OCI-LY3 (cell line): ENCODE data around the gene C16orf90.

Source experiments
- CTCF ChIP-seq: fragments of 200-600, 300-600 bp; sonication (generic); IDR thresholded peaks from 2 replicates; pipeline ENCODE4 v1.5.1; 2014; ENCODE audit warnings: antibody characterized with exemption, low read length, low read depth
- EZH2phosphoT487 ChIP-seq: fragments of 200-600 bp; shearing (Covaris generic); IDR thresholded peaks from 2 replicates; pipeline ENCODE4 v1.6.1; 2018; ENCODE audit warnings: antibody characterized with exemption, mixed run types, low read depth

DNA sequence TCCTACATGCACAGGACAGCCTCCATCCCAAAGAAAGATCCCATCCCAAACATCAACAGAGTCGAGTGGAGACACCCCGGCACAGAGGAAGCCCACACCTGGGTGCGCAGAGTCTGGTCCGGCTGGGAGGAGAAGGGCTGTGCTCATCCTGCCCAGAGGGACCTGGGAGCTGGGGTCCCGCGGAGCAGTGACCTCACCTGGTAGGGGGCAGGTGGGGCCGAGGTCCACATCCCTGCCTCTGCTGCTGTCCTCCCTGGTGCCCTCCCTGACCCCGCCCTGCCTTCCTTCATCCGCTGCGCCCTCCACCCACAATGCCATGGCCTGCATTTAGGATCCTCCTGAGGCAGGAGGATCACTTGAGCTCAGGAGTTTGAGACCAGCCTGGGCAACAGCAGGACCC, 2.9 kb downstream of the C16orf90 start:
- TF ChIP-seq EZH2phosphoT487 (no peak), CTCF (no peak)
